Activated CD4-positive, alpha-beta memory T cell treated with anti-CD3 and anti-CD28 coated beads, Interleukin-2, amount 10 ng/mL, durations not matched to agents 7 days and 5 days (primary cell): ENCODE data around the gene RNF166. TPM values are rescaled to one million over a fixed set of nuclear protein-coding genes. Genes with fewer than 3 reads are reported as not detected.

ENCODE experiments used
- CTCF ChIA-PET: fragments of 350-600 bp; sonication (Branson Sonifier 250); formaldehyde crosslinking; loops from one replicate; lab custom pipeline; 2021; ENCODE audit warnings: antibody characterized with exemption, inconsistent platforms; lab: Charles Lee
- POLR2A ChIA-PET: fragments of 350-600 bp; sonication (Branson Sonifier 250); formaldehyde crosslinking; loops from one replicate; lab custom pipeline; 2021; ENCODE audit warnings: antibody characterized with exemption; lab: Charles Lee
- DNase-seq: peaks from one replicate; pipeline ENCODE4 v3.0.0-alpha.2; 2020
- H3K27ac Mint-ChIP-seq: one replicate; pipeline ENCODE4 v1.8.0; 2021; ENCODE audit warnings: mild to moderate bottlenecking, mixed read lengths
- H3K27me3 Mint-ChIP-seq: one replicate; pipeline ENCODE4 v1.8.0; 2021; ENCODE audit warnings: mixed read lengths
- H3K36me3 Mint-ChIP-seq: one replicate; pipeline ENCODE4 v1.8.0; 2021; ENCODE audit warnings: low read depth, mixed read lengths
- H3K4me1 Mint-ChIP-seq: one replicate; pipeline ENCODE4 v1.8.0; 2021; ENCODE audit warnings: mixed read lengths
- H3K4me3 Mint-ChIP-seq: one replicate; pipeline ENCODE4 v1.8.0; 2021; ENCODE audit warnings: mild to moderate bottlenecking, mixed read lengths
- H3K9me3 Mint-ChIP-seq: one replicate; pipeline ENCODE4 v1.8.0; 2021; ENCODE audit warnings: mixed read lengths
- total RNA-seq, 2 experiments: library from RNA; stranded (reverse); gene quantifications; one replicate each; pipeline ENCODE4 v1.2.3, GENCODE V29; 2021

The RNF166 gene, protein sequence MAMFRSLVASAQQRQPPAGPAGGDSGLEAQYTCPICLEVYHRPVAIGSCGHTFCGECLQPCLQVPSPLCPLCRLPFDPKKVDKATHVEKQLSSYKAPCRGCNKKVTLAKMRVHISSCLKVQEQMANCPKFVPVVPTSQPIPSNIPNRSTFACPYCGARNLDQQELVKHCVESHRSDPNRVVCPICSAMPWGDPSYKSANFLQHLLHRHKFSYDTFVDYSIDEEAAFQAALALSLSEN
- total RNA-seq, result 100 to 1,000 TPM; 155 to 156 TPM

DNA sequence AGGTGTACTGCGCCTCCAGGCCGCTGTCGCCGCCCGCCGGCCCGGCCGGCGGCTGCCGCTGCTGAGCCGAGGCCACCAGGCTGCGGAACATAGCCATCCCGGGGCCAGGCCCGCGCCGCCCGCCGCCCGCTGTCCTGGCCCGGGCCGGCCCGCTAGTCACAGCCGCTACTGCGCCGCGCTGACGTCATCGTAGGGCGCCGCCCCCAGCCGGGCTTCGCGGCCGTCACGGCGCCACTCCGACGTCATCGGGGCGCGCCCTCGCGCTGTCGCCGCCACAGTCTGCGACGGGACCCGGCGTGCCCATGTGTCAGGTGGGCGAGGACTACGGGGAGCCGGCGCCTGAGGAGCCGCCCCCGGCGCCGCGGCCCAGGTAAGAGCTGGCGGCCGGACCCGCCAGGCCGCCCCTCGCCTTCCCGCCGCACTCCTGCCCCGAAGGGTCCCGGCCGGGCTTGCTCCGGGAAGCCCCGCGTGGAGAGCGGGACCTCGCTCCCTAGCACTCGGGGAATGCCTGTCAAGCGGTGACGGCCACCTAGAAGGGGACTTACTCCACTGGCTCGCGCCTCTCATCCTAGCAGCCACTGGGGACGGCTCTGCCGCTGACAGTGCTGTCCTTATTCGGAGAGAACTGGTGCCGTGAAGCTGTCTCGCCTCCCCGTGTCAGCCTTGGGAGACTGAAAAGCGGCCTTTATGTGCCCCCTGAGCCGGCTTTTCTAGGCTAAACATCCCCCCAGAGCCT, at the start of gene RNF166, which contains the start of gene CTU2:
RNF166 (minus strand) TSS at position 180 of the 736 bp plus-strand sequence; CDS start at position 97, 83 bp downstream.
CTU2 (plus strand) TSS at position 275 of the 736 bp plus-strand sequence; CDS start at position 303, 28 bp downstream.
- DNase-seq, result peak; percentile 93
- Mint-ChIP-seq H3K27ac (peak within 1 kb of the TSS; percentile 98), H3K4me1 (peaks cover 44% of the 10 kb centered on the region), H3K27me3 (no peaks in the 10 kb centered on the region), H3K9me3 (no peaks in the 10 kb centered on the region), H3K36me3 (peaks cover 32% of the 10 kb centered on the region), H3K4me3 (peak within 1 kb of the TSS; percentile 95)
- CTCF ChIA-PET, result interaction anchor here (1.2 to 1.7 kb wide), 3 partner anchors 21 to 31 kb away, joined by 5 to 7 read pairs (median 7); no protein-coding TSS in a partner anchor
- POLR2A ChIA-PET, result interaction anchor here (0.6 to 8.1 kb wide), 11 partner anchors 9 to 136 kb away, joined by 3 to 91 read pairs (median 10); partner anchors contain the start of genes APRT, CYBA, PIEZO1 and SNAI3

DNA sequence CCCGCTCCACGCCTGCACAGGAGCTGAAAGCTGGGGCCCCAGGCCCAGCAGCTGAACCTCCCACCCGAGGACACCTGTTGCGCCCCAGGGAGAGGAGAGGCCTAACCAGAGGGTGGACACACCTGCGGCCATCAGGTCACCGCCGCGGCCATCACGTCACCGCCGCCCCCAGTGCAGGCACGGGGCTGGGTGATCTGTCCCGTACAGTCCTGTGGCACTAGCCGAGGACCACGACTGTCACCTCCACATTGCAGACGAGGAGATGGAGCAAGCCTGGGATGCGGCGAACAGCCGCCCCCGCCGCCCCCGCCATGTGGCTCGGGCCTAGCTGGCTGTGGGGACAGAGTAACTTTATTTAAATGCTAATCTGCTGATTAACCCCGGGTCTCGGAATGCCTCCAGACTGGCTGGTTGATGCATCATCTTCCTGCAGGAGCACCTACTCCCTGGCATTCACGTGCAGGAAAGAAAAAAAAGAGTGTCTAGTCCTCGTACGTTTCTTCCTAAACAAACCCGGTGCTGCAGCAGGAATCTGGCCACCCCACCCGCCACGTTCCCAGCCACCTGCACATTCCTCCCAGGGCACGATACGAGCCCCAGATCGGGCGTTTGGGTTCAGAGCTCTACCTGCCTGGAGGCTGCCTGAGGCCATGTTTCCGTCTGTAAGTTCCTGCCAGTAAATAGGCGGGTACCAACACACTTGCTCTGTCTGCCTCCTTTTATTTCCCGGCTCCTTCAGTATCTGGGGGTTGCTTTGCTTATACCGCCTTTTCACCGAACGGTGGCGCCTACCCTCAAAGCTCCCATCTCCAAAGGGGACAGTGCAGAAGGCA, 48.9 kb upstream of the RNF166 start:
- no peak for DNase-seq

DNA sequence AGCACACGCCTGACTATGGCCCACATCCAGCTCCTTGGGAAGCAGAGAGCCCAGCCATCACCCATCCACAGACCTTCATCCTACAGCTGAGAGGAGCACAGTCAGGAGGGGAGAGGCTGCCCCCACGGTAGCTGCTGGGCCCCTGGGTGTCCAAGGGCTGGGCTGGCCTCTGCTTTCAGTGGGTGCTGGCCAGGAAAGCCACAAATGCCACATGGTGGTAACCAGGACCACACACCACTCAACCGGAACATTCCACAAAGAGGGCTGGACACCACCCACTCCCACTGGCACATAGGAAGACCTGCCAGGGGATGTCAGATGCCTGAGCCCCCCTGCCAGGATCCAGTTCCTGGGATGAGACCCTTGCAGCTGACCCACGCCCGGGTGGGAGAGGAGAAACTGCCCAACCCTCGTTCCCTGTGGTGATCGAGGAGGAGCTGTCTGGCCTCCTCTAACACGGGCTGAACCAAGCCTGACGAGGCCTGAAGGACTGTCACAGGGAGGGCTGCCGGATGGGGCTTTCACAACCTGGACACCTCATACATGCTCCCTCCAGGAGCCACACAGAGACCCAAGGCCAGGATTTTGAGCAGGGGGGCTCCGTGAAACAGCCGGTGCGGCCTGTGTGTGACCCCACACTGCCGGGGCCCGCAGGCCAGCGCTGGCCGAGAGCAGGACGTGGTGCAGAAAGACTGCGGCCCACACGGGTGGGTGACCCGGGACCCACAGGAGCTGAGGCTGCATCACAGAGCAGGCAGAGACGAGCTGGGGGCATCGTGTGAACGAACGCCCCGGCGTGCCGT, 48.1 kb upstream of the RNF166 start:
- ChIA-PET CTCF (interaction anchor here (1.2 to 1.6 kb wide), 2 partner anchors 11 to 17 kb away, joined by 3 to 5 read pairs; no protein-coding TSS in a partner anchor), POLR2A (interaction anchor here (1.7 kb wide), 1 partner anchor 13 kb away, joined by 4 read pairs; no protein-coding TSS in a partner anchor)
- peaks cover 20% of the 10 kb centered on the region for H3K4me1 Mint-ChIP-seq

More for the DNA sequence above, 48.9 kb upstream of the RNF166 start:
- ChIA-PET POLR2A (interaction anchor here (1.0 kb wide), 1 partner anchor 9 kb away, joined by 3 read pairs; no protein-coding TSS in a partner anchor), CTCF (interaction anchor here (1.5 to 1.6 kb wide), 2 partner anchors 18 to 26 kb away, joined by 4 to 5 read pairs; no protein-coding TSS in a partner anchor)
- Mint-ChIP-seq H3K27me3 (no peaks in the 10 kb centered on the region), H3K36me3 (peaks cover 17% of the 10 kb centered on the region), H3K27ac (no peak overlapping the region), H3K4me3 (no peak overlapping the region), H3K9me3 (no peaks in the 10 kb centered on the region), H3K4me1 (peaks cover 28% of the 10 kb centered on the region)

DNA sequence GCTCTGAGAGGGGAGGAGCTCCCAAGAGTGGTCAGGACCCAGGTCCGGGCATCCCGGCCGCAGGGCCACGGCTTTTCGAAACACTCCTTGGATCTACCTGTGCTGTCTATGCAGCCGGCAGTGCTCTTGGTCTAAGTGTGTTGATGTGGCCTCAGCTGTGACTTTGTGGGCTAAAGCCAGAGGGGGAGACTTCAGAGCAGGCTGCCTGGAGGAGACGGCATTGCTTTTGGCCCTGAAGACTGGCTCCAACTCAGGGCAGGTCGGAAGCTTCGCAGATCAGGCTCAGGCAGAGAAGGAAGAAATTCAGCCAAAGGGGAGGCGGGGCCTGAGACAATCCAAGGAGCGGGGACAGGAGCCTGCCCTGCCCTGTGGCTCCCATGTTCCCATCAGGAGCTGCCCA, 47.4 kb upstream of the RNF166 start:
- H3K27me3 Mint-ChIP-seq, result no peaks in the 10 kb centered on the region
- no peaks in the 10 kb centered on the region for H3K9me3 Mint-ChIP-seq
- no peak overlapping the region for H3K4me3 Mint-ChIP-seq
- peaks cover 16% of the 10 kb centered on the region for H3K36me3 Mint-ChIP-seq
- DNase-seq, result no peak
- no peak overlapping the region for H3K27ac Mint-ChIP-seq
- ChIA-PET CTCF (interaction anchor here (1.2 to 1.6 kb wide), 2 partner anchors 10 to 16 kb away, joined by 3 to 5 read pairs; no protein-coding TSS in a partner anchor), POLR2A (interaction anchor here (1.7 kb wide), 1 partner anchor 13 kb away, joined by 4 read pairs; no protein-coding TSS in a partner anchor)
- H3K4me1 Mint-ChIP-seq, result peaks cover 13% of the 10 kb centered on the region

More for the DNA sequence above, 48.1 kb upstream of the RNF166 start:
- Mint-ChIP-seq H3K9me3 (no peaks in the 10 kb centered on the region), H3K27me3 (no peaks in the 10 kb centered on the region), H3K4me3 (no peak overlapping the region), H3K36me3 (peaks cover 17% of the 10 kb centered on the region), H3K27ac (no peak overlapping the region)
- DNase-seq, result no peak

DNA sequence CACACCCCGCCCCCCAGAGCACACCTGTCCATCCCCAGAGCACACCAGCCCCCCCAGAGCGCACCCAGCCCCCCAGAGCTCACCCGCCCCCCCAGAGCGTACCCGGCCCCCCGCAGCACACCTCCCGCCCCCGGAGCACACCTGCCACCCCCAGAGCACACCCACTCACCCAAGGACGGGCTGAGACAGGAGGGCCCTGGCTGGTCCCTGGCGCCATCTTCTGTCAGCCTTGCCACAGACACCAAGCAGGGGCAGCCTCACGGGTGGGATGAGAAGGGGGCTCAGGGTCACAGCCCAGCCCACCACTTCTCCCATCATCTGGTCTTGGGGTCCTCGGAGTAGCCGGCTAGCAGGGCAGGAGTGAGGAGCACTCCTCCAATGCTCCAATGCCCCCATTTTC, 47.0 kb upstream of the RNF166 start:
- H3K27me3 Mint-ChIP-seq, result no peaks in the 10 kb centered on the region
- H3K4me3 Mint-ChIP-seq, result no peak overlapping the region
- H3K27ac Mint-ChIP-seq, result no peak overlapping the region
- H3K9me3 Mint-ChIP-seq, result no peaks in the 10 kb centered on the region
- CTCF ChIA-PET, result interaction anchor here (1.2 to 1.6 kb wide), 2 partner anchors 10 to 16 kb away, joined by 3 to 5 read pairs; no protein-coding TSS in a partner anchor
- POLR2A ChIA-PET, result interaction anchor here (1.7 kb wide), 1 partner anchor 14 kb away, joined by 4 read pairs; no protein-coding TSS in a partner anchor
- H3K4me1 Mint-ChIP-seq, result peaks cover 9% of the 10 kb centered on the region
- H3K36me3 Mint-ChIP-seq, result peaks cover 15% of the 10 kb centered on the region
- no peak for DNase-seq

DNA sequence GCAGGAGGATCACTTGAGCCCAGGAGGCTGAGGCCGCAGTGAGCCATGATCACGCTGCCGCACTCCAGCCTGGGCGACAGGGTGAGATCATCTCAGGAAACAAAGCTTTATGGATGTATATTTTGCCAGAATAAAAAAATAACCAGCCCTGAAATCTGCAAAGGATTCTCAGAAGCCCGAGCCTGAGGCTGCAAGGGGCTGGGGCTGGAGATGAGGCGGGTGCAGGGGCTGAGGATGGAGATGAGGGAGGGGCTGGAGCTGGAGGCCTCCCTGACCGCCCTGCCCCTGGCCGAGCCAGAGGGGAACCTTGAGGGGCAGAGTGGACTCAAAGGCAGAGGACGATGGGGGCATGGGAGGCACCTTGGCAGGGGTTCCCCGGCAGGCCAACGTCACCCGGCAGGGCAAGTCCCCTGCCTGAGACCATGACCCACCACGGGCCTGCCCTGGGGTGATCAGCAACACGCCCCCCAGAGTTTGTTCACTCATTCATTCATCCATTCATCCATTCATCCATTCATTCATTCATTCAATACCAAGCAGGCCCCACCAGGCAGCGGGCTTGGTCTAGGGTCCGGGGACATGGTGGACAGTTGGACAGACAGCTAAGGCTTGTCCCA, 46.3 kb upstream of the RNF166 start:
- peaks cover 9% of the 10 kb centered on the region for H3K4me1 Mint-ChIP-seq
- ChIA-PET CTCF (no interaction called here), POLR2A (interaction anchor here (1.7 kb wide), 1 partner anchor 14 kb away, joined by 4 read pairs; no protein-coding TSS in a partner anchor)
- H3K4me3 Mint-ChIP-seq, result no peak overlapping the region
- no peaks in the 10 kb centered on the region for H3K9me3 Mint-ChIP-seq
- no peak overlapping the region for H3K27ac Mint-ChIP-seq
- H3K36me3 Mint-ChIP-seq, result peaks cover 18% of the 10 kb centered on the region
- no peaks in the 10 kb centered on the region for H3K27me3 Mint-ChIP-seq
- no peak for DNase-seq

DNA sequence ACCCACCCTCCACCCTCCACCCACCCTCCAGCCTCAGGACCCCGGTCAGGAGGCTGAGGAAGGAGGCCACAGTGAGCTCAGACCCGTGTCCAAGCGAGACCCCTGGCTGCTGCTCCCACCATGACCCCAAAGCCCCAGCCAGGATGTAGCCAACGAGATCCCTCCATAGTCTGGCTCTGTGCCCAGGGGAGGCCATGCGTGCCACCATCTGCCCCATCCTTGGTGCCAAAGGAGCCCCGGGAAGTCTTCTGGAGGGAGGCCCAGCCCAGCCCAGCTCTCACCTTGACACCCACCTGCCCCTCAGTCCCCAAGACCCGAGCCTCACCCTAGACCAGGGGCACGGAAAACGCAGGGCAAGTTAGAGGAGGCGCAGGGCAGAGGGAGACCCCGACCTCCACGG, 44.6 kb upstream of the RNF166 start:
- Mint-ChIP-seq H3K27ac (no peak overlapping the region), H3K4me3 (no peak overlapping the region), H3K4me1 (peaks cover 25% of the 10 kb centered on the region), H3K9me3 (no peaks in the 10 kb centered on the region), H3K27me3 (no peaks in the 10 kb centered on the region), H3K36me3 (peaks cover 18% of the 10 kb centered on the region)
- ChIA-PET POLR2A (no interaction called here), CTCF (no interaction called here)
- DNase-seq, result no peak

DNA sequence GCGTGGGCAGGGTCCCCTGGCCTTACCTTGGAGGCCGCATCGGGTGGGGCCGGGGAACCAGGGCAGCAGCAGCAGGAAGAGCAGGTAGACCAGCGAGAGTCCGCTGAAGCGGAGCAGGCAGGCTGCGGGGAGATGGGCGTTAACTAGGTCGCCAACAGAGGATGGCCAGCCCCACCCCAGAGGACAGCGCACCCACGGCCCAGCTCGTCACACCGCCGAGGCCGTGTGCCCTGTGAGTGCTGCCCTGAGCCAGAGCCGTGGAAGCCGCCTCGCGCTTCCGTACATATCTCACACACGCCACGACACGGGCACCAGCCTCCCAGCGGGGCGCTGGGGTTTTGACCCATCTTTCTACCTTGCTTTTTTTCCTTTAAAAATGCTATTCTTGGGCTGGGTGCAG, 43.1 kb upstream of the RNF166 start:
- POLR2A ChIA-PET, result no interaction called here
- H3K27ac Mint-ChIP-seq, result no peak overlapping the region
- no peak for DNase-seq
- no peaks in the 10 kb centered on the region for H3K27me3 Mint-ChIP-seq
- H3K4me3 Mint-ChIP-seq, result no peak overlapping the region
- peaks cover 32% of the 10 kb centered on the region for H3K4me1 Mint-ChIP-seq
- CTCF ChIA-PET, result interaction anchor here (0.9 to 4.3 kb wide), 2 partner anchors 12 kb away, joined by 4 to 19 read pairs; no protein-coding TSS in a partner anchor
- H3K9me3 Mint-ChIP-seq, result no peaks in the 10 kb centered on the region
- peaks cover 18% of the 10 kb centered on the region for H3K36me3 Mint-ChIP-seq

DNA sequence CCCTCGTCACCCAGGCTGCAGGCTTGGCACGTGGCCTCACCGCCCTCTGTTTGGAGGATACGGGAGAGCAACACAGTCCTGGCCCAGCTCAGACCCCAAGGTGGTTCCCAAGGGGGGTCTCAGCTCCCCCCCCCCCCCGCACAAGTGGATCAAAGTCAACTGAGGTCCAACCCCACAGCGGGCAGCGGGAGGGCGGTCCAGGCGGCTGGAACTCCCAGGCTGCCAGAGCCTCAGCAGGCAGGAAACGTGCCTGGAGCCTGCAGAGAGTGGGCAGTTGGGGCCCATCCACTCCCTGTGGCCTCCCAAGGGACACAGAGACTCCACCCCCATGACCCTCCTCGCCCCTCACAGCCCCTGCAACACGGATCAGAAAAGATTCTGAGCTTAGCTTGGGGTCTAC, 42.2 kb upstream of the RNF166 start:
- Mint-ChIP-seq H3K27me3 (no peaks in the 10 kb centered on the region), H3K36me3 (peaks cover 13% of the 10 kb centered on the region), H3K27ac (no peak overlapping the region), H3K4me1 (peaks cover 40% of the 10 kb centered on the region), H3K9me3 (no peaks in the 10 kb centered on the region), H3K4me3 (no peak overlapping the region)
- ChIA-PET POLR2A (interaction anchor here (2.5 kb wide), 1 partner anchor 33 kb away, joined by 11 read pairs; no protein-coding TSS in a partner anchor), CTCF (interaction anchor here (0.6 to 4.3 kb wide), 4 partner anchors 11 to 48 kb away, joined by 3 to 24 read pairs (median 12); no protein-coding TSS in a partner anchor)
- no peak for DNase-seq

DNA sequence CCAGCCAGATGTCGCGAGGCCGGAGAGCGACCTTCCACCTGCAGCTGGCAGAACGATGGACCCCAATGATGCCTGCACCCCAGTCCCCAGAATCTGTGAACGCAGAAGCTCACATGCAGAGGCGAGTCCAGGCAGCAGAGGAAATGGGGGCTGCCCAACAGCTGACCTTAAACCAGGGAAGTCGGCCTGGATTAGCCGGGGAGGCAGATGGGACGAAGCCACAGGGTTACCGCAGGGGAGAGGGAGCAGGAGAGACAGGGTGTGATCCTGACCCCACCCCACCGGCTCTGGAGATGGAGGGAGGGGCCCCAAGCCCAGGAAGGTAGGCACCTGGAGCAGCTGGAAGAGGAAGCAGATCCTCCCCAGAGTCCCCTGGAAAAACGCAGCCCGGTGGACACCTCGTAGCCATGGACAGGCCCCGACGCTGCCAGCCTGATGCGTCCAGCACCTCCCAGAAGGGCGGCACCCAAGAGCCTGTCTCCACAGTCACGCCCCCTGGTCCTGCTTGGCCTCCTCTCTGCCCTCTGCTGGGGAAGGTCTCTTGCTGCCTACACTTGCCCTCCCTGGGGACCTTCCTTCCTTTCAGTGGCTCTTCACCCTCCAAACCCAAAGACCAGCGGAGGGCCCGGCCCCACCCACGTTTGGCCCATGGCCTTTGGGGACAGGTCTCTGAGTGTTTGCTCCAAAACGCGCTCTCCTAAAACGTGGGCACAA, 41.5 kb upstream of the RNF166 start:
- Mint-ChIP-seq H3K4me3 (no peak overlapping the region), H3K27me3 (no peaks in the 10 kb centered on the region), H3K4me1 (peaks cover 42% of the 10 kb centered on the region), H3K27ac (no peak overlapping the region), H3K36me3 (peaks cover 13% of the 10 kb centered on the region), H3K9me3 (no peaks in the 10 kb centered on the region)
- peak; percentile 64 for DNase-seq
- ChIA-PET CTCF (interaction anchor here (1.3 to 4.3 kb wide), 3 partner anchors 11 to 34 kb away, joined by 4 to 24 read pairs (median 19); no protein-coding TSS in a partner anchor), POLR2A (interaction anchor here (0.5 to 2.5 kb wide), 2 partner anchors 34 to 151 kb away, joined by 3 to 11 read pairs; no protein-coding TSS in a partner anchor)
